Prostate gland (tissue), 2 donors: ENCODE results near the gene LGALS3.

Experiments
- POLR2A ChIP-seq: fragments of 450-650 bp; IDR thresholded peaks from one replicate; pipeline ENCODE4 v1.6.1; 2016; ENCODE audit warnings: antibody characterized with exemption, mild to moderate bottlenecking
- TF ChIP-seq, protein P1 (sequence below), 4 experiments: fragments of 200-600 bp in 2 of 4; fragments of 450-650 bp in 2 of 4; sonication (generic) in 2 of 4; IDR thresholded peaks; 1 replicate in 3 of 4; 2 replicates in 1 of 4; pipeline ENCODE4 v1.5.1; 2016 to 2019; ENCODE audit warnings: antibody characterized with exemption in 4 of 4, mild to moderate bottlenecking in 2 of 4, moderate library complexity in 2 of 4

DNA sequence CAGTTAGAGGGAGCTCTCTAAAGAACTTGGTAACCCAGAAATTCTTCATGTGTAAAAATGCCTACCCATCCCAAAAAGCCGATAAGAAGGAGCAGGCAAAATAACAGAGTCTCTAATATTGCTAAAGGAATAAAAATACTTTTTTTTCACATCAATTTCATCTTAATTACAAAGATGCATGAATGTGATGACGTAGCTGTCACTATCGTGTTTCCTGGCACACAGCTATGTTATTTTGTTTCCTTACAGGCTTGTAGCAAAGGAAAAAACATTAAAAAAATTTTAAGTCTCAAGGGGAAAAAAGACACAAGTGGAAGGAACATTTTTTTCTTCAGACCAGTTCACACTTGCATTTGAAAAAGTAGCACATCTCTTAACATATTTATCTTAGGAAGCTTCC, 10.3 kb upstream of the LGALS3 start:
- TF ChIP-seq POLR2A = no peak
- TF ChIP-seq, protein P1, sequence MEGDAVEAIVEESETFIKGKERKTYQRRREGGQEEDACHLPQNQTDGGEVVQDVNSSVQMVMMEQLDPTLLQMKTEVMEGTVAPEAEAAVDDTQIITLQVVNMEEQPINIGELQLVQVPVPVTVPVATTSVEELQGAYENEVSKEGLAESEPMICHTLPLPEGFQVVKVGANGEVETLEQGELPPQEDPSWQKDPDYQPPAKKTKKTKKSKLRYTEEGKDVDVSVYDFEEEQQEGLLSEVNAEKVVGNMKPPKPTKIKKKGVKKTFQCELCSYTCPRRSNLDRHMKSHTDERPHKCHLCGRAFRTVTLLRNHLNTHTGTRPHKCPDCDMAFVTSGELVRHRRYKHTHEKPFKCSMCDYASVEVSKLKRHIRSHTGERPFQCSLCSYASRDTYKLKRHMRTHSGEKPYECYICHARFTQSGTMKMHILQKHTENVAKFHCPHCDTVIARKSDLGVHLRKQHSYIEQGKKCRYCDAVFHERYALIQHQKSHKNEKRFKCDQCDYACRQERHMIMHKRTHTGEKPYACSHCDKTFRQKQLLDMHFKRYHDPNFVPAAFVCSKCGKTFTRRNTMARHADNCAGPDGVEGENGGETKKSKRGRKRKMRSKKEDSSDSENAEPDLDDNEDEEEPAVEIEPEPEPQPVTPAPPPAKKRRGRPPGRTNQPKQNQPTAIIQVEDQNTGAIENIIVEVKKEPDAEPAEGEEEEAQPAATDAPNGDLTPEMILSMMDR (IDR thresholded peaks at IDR 0.05) = no peak
